Measurements from ENCODE around the gene CCDC6. TPM values are rescaled to one million over a fixed set of nuclear protein-coding genes. Genes with fewer than 3 reads are reported as not detected.

The CCDC6 gene
- total RNA-seq, 1 experiment from 2014 or later, result 116 TPM

GRCh38 chr10:59865101-59865500 lies 41.3 kb downstream of the CCDC6 start:
- Histone ChIP-seq H3K4me1 (no peaks in the 10 kb centered on the region), H3K9me3 (peaks cover 7% of the 10 kb centered on the region), H3K27me3 (replicated peaks; ENCODE audit: control insufficient read depth, insufficient read depth, low read length) (no peaks in the 10 kb centered on the region), H3K36me3 (ENCODE audit: control insufficient read depth, insufficient read depth, low read length) (no peaks in the 10 kb centered on the region), H3K4me3 (ENCODE audit: low read depth, low read length) (no peak overlapping the region)
- Mint-ChIP-seq H3K27ac (ENCODE audit: unreplicated experiment) (peak overlapping the region; percentile 39), H3K27me3 (ENCODE audit: insufficient read depth, unreplicated experiment) (no peaks in the 10 kb centered on the region), H3K9me3 (ENCODE audit: unreplicated experiment) (peaks cover 9% of the 10 kb centered on the region), H3K36me3 (ENCODE audit: insufficient read depth, unreplicated experiment) (peaks cover 4% of the 10 kb centered on the region), H3K4me3 (ENCODE audit: unreplicated experiment) (no peak overlapping the region), H3K4me1 (ENCODE audit: low read depth, unreplicated experiment) (peaks cover 27% of the 10 kb centered on the region)
- peak; percentile 60 to 75 for DNase-seq
- intact Hi-C loops (cut with micrococcal nuclease; ENCODE audit: unreplicated experiment), result loop anchor here (1.0 kb wide), 3 partner anchors 41 to 183 kb away; partner anchors contain the start of gene CCDC6
- POLR2A ChIA-PET, result interaction anchor here (2.7 kb wide), 1 partner anchor 41 kb away, joined by 25 read pairs; the partner anchor contains the start of gene CCDC6
- peak; percentile 73 to 86 for TF ChIP-seq CTCF (IDR thresholded peaks at IDR 0.05; ENCODE audit: insufficient read depth in 1 of 2, low read depth in 1 of 2, low read length in 1 of 2, severe bottlenecking in 1 of 2, unreplicated experiment in 1 of 2)
- CTCF ChIA-PET, result interaction anchor here (0.5 to 2.8 kb wide), 12 partner anchors 9 to 310 kb away, joined by 3 to 34 read pairs (median 4); partner anchors contain the start of gene CCDC6
- BruUV-seq (replicated peaks), result no TSS peak

- intact Hi-C loops (cut with micrococcal nuclease; ENCODE audit: unreplicated experiment), result no loop called here
- H3K4me1 Mint-ChIP-seq (ENCODE audit: low read depth, unreplicated experiment), result peaks cover 25% of the 10 kb centered on the region
- POLR2A ChIA-PET, result interaction anchor here (0.6 to 2.7 kb wide), 2 partner anchors 42 to 494 kb away, joined by 3 to 25 read pairs; partner anchors contain the start of gene CCDC6
Measured at GRCh38 chr10:59864141-59864962, 42.0 kb downstream of the CCDC6 start.

More at GRCh38 chr10:59864141-59864962, 42.0 kb downstream of the CCDC6 start:
- BruUV-seq (replicated peaks), result no TSS peak
- no peaks in the 10 kb centered on the region for H3K4me1 ChIP-seq
- no peak for DNase-seq
- H3K9me3 ChIP-seq, result peaks cover 7% of the 10 kb centered on the region
- H3K36me3 ChIP-seq (ENCODE audit: control insufficient read depth, insufficient read depth, low read length), result no peaks in the 10 kb centered on the region
- no peak overlapping the region for H3K4me3 ChIP-seq (ENCODE audit: low read depth, low read length)
- Mint-ChIP-seq H3K36me3 (ENCODE audit: insufficient read depth, unreplicated experiment) (peaks cover 4% of the 10 kb centered on the region), H3K4me3 (ENCODE audit: unreplicated experiment) (no peak overlapping the region), H3K27me3 (ENCODE audit: insufficient read depth, unreplicated experiment) (no peaks in the 10 kb centered on the region), H3K9me3 (ENCODE audit: unreplicated experiment) (peaks cover 9% of the 10 kb centered on the region), H3K27ac (ENCODE audit: unreplicated experiment) (peak overlapping the region; percentile 39)
- no peak for TF ChIP-seq CTCF (IDR thresholded peaks at IDR 0.05; ENCODE audit: insufficient read depth in 1 of 2, low read depth in 1 of 2, low read length in 1 of 2, severe bottlenecking in 1 of 2, unreplicated experiment in 1 of 2)
- CTCF ChIA-PET, result interaction anchor here (0.5 to 2.8 kb wide), 10 partner anchors 9 to 311 kb away, joined by 3 to 34 read pairs (median 4); partner anchors contain the start of gene CCDC6
- no peaks in the 10 kb centered on the region for H3K27me3 ChIP-seq (replicated peaks; ENCODE audit: control insufficient read depth, insufficient read depth, low read length)

Measured in Caco-2 (cell line).